Measurements from ENCODE around the gene CDYL2. TPM values are rescaled to one million over a fixed set of nuclear protein-coding genes. Genes with fewer than 3 reads are reported as not detected.

Gene CDYL2
- total and polyA plus RNA-seq, 5 experiments from 2014 or later = 0.28 to 14.2 (median 1.7) TPM

GRCh38 chr16:80672379-80672778 is 132.0 kb downstream of the CDYL2 start:
- Mint-ChIP-seq H3K36me3 (peaks cover 2 to 7% (median 3%) of the 10 kb centered on the region in 3 donors), H3K27ac (peak overlapping the region in 1 of 10 donors; percentile 68)

GRCh38 chr16:80671281-80671849 is 133.0 kb downstream of the CDYL2 start:
- Mint-ChIP-seq H3K36me3 (peaks cover 2 to 7% (median 3%) of the 10 kb centered on the region in 3 donors), H3K27ac (no peak overlapping the region), H3K9me3 (peaks cover 0 to 4% (median 0%) of the 10 kb centered on the region in 9 donors), H3K27me3 (peaks cover 0 to 4% (median 0%) of the 10 kb centered on the region in 5 donors), H3K4me1 (peaks cover 5 to 35% (median 12%) of the 10 kb centered on the region in 4 donors), H3K4me3 (no peak overlapping the region)
- ATAC-seq (no peak), DNase-seq (no peak)
- POLR2A ChIA-PET = no interaction called here

More at GRCh38 chr16:80672379-80672778, 132.0 kb downstream of the CDYL2 start:
- Mint-ChIP-seq H3K4me3 (no peak overlapping the region), H3K27me3 (peaks cover 0 to 4% (median 0%) of the 10 kb centered on the region in 5 donors), H3K9me3 (peaks cover 0 to 7% (median 0%) of the 10 kb centered on the region in 9 donors), H3K4me1 (peaks cover 5 to 40% (median 13%) of the 10 kb centered on the region in 4 donors)
- no peak for DNase-seq
- POLR2A ChIA-PET = no interaction called here
- no peak for ATAC-seq

- peak overlapping the region in 4 of 10 donors; percentile 31 to 78 (median 53) for H3K27ac Mint-ChIP-seq
- H3K36me3 Mint-ChIP-seq = peaks cover 2 to 6% (median 3%) of the 10 kb centered on the region in 3 donors
- H3K27me3 Mint-ChIP-seq = peaks cover 0 to 4% (median 0%) of the 10 kb centered on the region in 5 donors
- DNase-seq (peak in 1 of 10 donors; percentile 25), ATAC-seq (peak in 1 of 2 donors; percentile 27)
- POLR2A ChIA-PET = no interaction called here
- H3K4me3 Mint-ChIP-seq = no peak overlapping the region
- H3K9me3 Mint-ChIP-seq = peaks cover 0 to 2% (median 0%) of the 10 kb centered on the region in 9 donors
- H3K4me1 Mint-ChIP-seq = peaks cover 5 to 30% (median 12%) of the 10 kb centered on the region in 4 donors
Measured at GRCh38 chr16:80670170-80670865, 134.1 kb downstream of the CDYL2 start.

DNA sequence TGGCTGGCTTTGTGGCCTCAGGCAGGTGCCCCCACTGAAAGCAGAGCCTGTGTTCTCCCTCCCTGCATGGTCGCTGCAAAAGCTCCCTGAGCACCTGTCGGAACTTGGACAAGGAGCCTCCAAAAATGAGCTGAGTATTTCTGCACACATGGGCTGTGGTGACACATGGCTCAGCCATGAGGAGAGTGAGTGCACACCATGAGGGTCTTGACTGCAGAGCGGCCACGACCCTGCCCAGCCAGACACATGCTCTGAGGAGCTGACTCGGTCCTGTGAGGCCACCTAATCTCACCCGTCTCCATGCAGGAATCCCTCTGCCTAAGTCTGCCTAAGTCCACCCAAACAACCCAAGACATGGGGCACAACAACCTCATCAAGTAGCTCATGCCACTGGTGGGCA is 134.7 kb downstream of the CDYL2 start:
- DNase-seq (no peak), ATAC-seq (no peak)
- Mint-ChIP-seq H3K9me3 (peaks cover 0 to 2% (median 0%) of the 10 kb centered on the region in 9 donors), H3K36me3 (peaks cover 2 to 4% (median 3%) of the 10 kb centered on the region in 3 donors), H3K27ac (peak overlapping the region in 1 of 10 donors; percentile 34), H3K4me3 (no peak overlapping the region), H3K27me3 (peaks cover 0 to 4% (median 0%) of the 10 kb centered on the region in 5 donors), H3K4me1 (peaks cover 5 to 28% (median 12%) of the 10 kb centered on the region in 4 donors)
- POLR2A ChIA-PET = no interaction called here

GRCh38 chr16:80667925-80668324 is 136.5 kb downstream of the CDYL2 start:
- H3K27me3 Mint-ChIP-seq = peaks cover 0 to 4% (median 0%) of the 10 kb centered on the region in 5 donors
- peaks cover 2 to 4% (median 3%) of the 10 kb centered on the region in 3 donors for H3K36me3 Mint-ChIP-seq
- no peak overlapping the region for H3K4me3 Mint-ChIP-seq
- H3K4me1 Mint-ChIP-seq = peaks cover 5 to 26% (median 12%) of the 10 kb centered on the region in 4 donors
- POLR2A ChIA-PET = no interaction called here
- H3K27ac Mint-ChIP-seq = no peak overlapping the region
- no peak for ATAC-seq
- no peak for DNase-seq
- peaks cover 0 to 3% (median 0%) of the 10 kb centered on the region in 9 donors for H3K9me3 Mint-ChIP-seq

DNA sequence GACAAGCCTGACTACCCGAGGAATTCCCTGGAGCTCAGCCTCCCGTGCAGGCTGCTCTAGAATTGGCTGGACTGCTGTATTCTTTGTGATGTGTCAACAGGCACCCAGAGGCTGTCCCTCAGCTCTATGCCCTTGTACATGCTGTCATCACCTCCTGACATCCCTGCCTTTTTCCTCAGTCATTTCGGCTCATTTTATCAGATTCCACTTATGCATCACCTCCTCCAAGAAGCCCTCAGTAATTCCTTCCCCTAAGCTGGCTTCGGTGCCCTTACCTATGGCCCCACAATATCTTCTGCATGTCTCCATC is 137.2 kb downstream of the CDYL2 start:
- POLR2A ChIA-PET = no interaction called here
- Mint-ChIP-seq H3K4me3 (no peak overlapping the region), H3K9me3 (peaks cover 0 to 3% (median 0%) of the 10 kb centered on the region in 9 donors), H3K4me1 (peaks cover 3 to 24% (median 12%) of the 10 kb centered on the region in 4 donors), H3K27ac (no peak overlapping the region), H3K27me3 (peaks cover 0 to 1% (median 0%) of the 10 kb centered on the region in 5 donors), H3K36me3 (peaks cover under 1 to 4% (median 2%) of the 10 kb centered on the region in 3 donors)
- DNase-seq = no peak
- no peak for ATAC-seq

- Mint-ChIP-seq H3K27ac (no peak overlapping the region), H3K9me3 (peaks cover 0 to 8% (median 0%) of the 10 kb centered on the region in 9 donors), H3K36me3 (peaks cover 0 to 4% (median 2%) of the 10 kb centered on the region in 3 donors), H3K27me3 (no peaks in the 10 kb centered on the region), H3K4me3 (no peak overlapping the region), H3K4me1 (peaks cover 3 to 21% (median 11%) of the 10 kb centered on the region in 4 donors)
- POLR2A ChIA-PET = no interaction called here
- no peak for ATAC-seq
- no peak for DNase-seq
Measured at GRCh38 chr16:80666378-80667250, 137.8 kb downstream of the CDYL2 start.

DNA sequence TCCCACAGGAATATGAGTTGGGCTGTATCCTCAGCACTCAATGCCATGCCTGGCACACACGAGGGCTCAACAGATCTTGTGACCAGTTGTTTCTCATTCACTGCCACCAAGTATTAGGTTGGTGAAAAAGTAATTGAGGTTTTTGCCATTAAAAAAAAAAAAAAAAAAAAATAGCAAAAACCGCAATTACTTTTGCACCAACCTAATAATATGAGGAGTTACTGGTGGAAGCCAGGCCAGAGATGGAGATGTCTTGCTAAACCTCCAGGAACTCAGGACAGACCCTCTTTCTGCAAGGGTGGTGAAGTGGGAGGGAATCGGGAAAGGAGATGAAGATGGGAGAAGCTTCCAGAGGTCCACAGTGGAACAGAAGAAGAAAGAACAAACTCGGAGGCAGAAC is 139.0 kb downstream of the CDYL2 start:
- Mint-ChIP-seq H3K27ac (no peak overlapping the region), H3K36me3 (peaks cover 0 to 5% (median 2%) of the 10 kb centered on the region in 3 donors), H3K9me3 (peaks cover 0 to 11% (median 3%) of the 10 kb centered on the region in 9 donors), H3K4me3 (no peak overlapping the region), H3K27me3 (no peaks in the 10 kb centered on the region), H3K4me1 (peaks cover 3 to 15% (median 11%) of the 10 kb centered on the region in 4 donors)
- POLR2A ChIA-PET = no interaction called here
- no peak for DNase-seq
- no peak for ATAC-seq

- Mint-ChIP-seq H3K4me3 (no peak overlapping the region), H3K4me1 (peaks cover 1 to 9% (median 5%) of the 10 kb centered on the region in 4 donors), H3K9me3 (peaks cover 0 to 17% (median 8%) of the 10 kb centered on the region in 9 donors), H3K27ac (no peak overlapping the region), H3K36me3 (peaks cover 0 to 10% (median 7%) of the 10 kb centered on the region in 3 donors), H3K27me3 (no peaks in the 10 kb centered on the region)
- POLR2A ChIA-PET = no interaction called here
- DNase-seq (no peak), ATAC-seq (no peak)
Measured at GRCh38 chr16:80664786-80665185, 139.6 kb downstream of the CDYL2 start.

GRCh38 chr16:80664226-80664625 is 140.2 kb downstream of the CDYL2 start:
- ATAC-seq = no peak
- no peak overlapping the region for H3K4me3 Mint-ChIP-seq
- POLR2A ChIA-PET = no interaction called here
- peaks cover 0 to 7% (median 3%) of the 10 kb centered on the region in 4 donors for H3K4me1 Mint-ChIP-seq
- peaks cover 0 to 12% (median 7%) of the 10 kb centered on the region in 3 donors for H3K36me3 Mint-ChIP-seq
- DNase-seq = no peak
- H3K27me3 Mint-ChIP-seq = no peaks in the 10 kb centered on the region
- H3K27ac Mint-ChIP-seq = peak overlapping the region in 1 of 10 donors; percentile 82
- peaks cover 0 to 20% (median 10%) of the 10 kb centered on the region in 9 donors for H3K9me3 Mint-ChIP-seq

GRCh38 chr16:80663078-80663477 is 141.3 kb downstream of the CDYL2 start:
- peaks cover 0 to 12% (median 12%) of the 10 kb centered on the region in 3 donors for H3K36me3 Mint-ChIP-seq
- H3K27me3 Mint-ChIP-seq = no peaks in the 10 kb centered on the region
- no peak overlapping the region for H3K4me3 Mint-ChIP-seq
- peaks cover 0 to 28% (median 16%) of the 10 kb centered on the region in 9 donors for H3K9me3 Mint-ChIP-seq
- DNase-seq = no peak
- POLR2A ChIA-PET = no interaction called here
- no peak for ATAC-seq
- H3K27ac Mint-ChIP-seq = peak overlapping the region in 1 of 10 donors; percentile 6
- H3K4me1 Mint-ChIP-seq = peaks cover 0 to 5% (median 3%) of the 10 kb centered on the region in 4 donors

DNA sequence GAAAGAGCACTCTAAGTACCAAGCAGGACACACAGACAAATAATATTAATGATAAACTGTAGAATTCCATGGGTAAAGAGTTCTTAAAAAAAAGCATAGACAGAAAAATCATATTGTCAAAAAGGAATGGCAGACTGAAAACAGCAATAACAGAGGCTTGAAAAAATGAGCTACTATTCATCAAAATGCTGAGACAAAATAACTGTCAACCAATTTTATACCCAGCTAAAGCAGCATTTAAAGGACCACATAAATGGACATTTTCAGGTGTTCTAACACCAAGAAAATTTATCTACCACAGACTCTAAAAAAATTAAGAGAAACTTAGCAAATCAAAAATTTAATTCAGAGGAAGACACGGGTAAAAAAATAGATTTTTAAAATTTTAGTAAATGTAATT is 144.5 kb downstream of the CDYL2 start:
- ATAC-seq (no peak), DNase-seq (no peak)
- Mint-ChIP-seq H3K27ac (no peak overlapping the region), H3K27me3 (no peaks in the 10 kb centered on the region), H3K4me3 (no peak overlapping the region), H3K4me1 (peaks cover 6 to 24% (median 20%) of the 10 kb centered on the region in 4 donors), H3K9me3 (peaks cover 0 to 28% (median 16%) of the 10 kb centered on the region in 9 donors), H3K36me3 (peaks cover 0 to 12% (median 12%) of the 10 kb centered on the region in 3 donors)
- POLR2A ChIA-PET = no interaction called here
